Fibroblast of lung (primary cell): ENCODE results near the gene POU2F1. TPM values are rescaled to one million over a fixed set of nuclear protein-coding genes. Genes with fewer than 3 reads are reported as not detected.

Experiments
- DNase-seq, 2 donors: peaks; one replicate each; pipeline versions ENCODE4 v3.0.0 to v3.0.0-alpha.2; 2010; ENCODE audit warnings: low read depth in 2 of 2
- H2AFZ ChIP-seq: 2 replicates; pipeline ENCODE4 v1.5.1; 2012; ENCODE audit warnings: low read length, control low read depth, inconsistent platforms
- H3K27ac ChIP-seq: 2 replicates; pipeline ENCODE4 v1.5.1; 2011; ENCODE audit warnings: low read length, control low read depth; ENCODE audit not compliant: insufficient read depth
- H3K27me3 ChIP-seq: 2 replicates; pipeline ENCODE4 v1.5.1; 2011; ENCODE audit warnings: mild to moderate bottlenecking, low read length; ENCODE audit not compliant: control insufficient read depth, insufficient read depth
- H3K36me3 ChIP-seq: 2 replicates; pipeline ENCODE4 v1.5.1; 2011; ENCODE audit warnings: low read length; ENCODE audit not compliant: control insufficient read depth, insufficient read depth
- H3K4me1 ChIP-seq: 2 replicates; pipeline ENCODE4 v1.5.1; 2011; ENCODE audit warnings: low read length; ENCODE audit not compliant: control insufficient read depth, insufficient read depth; ENCODE audit errors: extremely low read depth
- H3K4me2 ChIP-seq: 2 replicates; pipeline ENCODE4 v1.5.1; 2011; ENCODE audit warnings: low read length, control low read depth; ENCODE audit not compliant: insufficient read depth; ENCODE audit errors: extremely low read depth
- H3K4me3 ChIP-seq, 4 experiments: fragments of 200-600 bp in 1 of 4; sonication (generic) in 1 of 4; replicated peaks in 1 of 4; 2 replicates each; pipeline ENCODE4 v1.5.1; 2011 to 2016; ENCODE audit warnings: low read length in 4 of 4, low read depth in 3 of 4, mild to moderate bottlenecking in 3 of 4, control low read depth in 2 of 4, inconsistent platforms in 1 of 4, mixed read lengths in 1 of 4; ENCODE audit not compliant: insufficient read depth in 1 of 4; ENCODE audit errors: control extremely low read depth in 1 of 4
- H3K79me2 ChIP-seq: 2 replicates; pipeline ENCODE4 v1.5.1; 2012; ENCODE audit warnings: mild to moderate bottlenecking, low read length, inconsistent platforms; ENCODE audit not compliant: control insufficient read depth, insufficient read depth
- H3K9ac ChIP-seq: 2 replicates; pipeline ENCODE4 v1.5.1; 2011; ENCODE audit warnings: mild to moderate bottlenecking, low read length, control low read depth; ENCODE audit not compliant: insufficient read depth
- H3K9me3 ChIP-seq: 2 replicates; pipeline ENCODE4 v1.5.1; 2012; ENCODE audit warnings: low read depth, low read length; ENCODE audit not compliant: control insufficient read depth, insufficient read depth
- H4K20me1 ChIP-seq: 2 replicates; pipeline ENCODE4 v1.5.1; 2011; ENCODE audit warnings: low read length; ENCODE audit not compliant: control insufficient read depth, insufficient read depth; ENCODE audit errors: extremely low read depth
- EZH2 ChIP-seq: IDR thresholded peaks from 2 replicates; pipeline ENCODE4 v1.5.1; 2012; ENCODE audit warnings: low read length, control low read depth, mild to moderate bottlenecking; ENCODE audit errors: missing control alignments
- polyA plus RNA-seq, 2 donors: library from polyadenylated mRNA; depleted of rRNA in 1 of 2; stranded (reverse) in 1 of 2; unstranded in 1 of 2; fragments of >200 nt; gene quantifications; 2 replicates each; pipeline ENCODE4 v1.2.1, GENCODE V29; 2011 to 2012; ENCODE audit warnings: missing spikeins in 1 of 2
- total RNA-seq: library from RNA; depleted of rRNA; stranded (reverse); fragments of >200 nt; gene quantifications from 2 replicates; pipeline ENCODE4 v1.2.1, GENCODE V29; 2014
- TF ChIP-seq, protein P1 (sequence below), 2 donors: IDR thresholded peaks in 1 of 2; conservative IDR thresholded peaks in 1 of 2; 1 replicate in 1 of 2; 2 replicates in 1 of 2; pipeline ENCODE4 v1.5.1; 2011 to 2012; ENCODE audit warnings: low read length in 2 of 2, control low read depth in 1 of 2, inconsistent platforms in 1 of 2, low read depth in 1 of 2, mild to moderate bottlenecking in 1 of 2

Gene POU2F1
- total and polyA plus RNA-seq, 2 donors (not counting 1 experiment from before 2014, with no cell fraction given): 3.5 to 4.3 TPM

- Histone ChIP-seq H3K4me2 (no peak overlapping the region), H3K9me3 (no peaks in the 10 kb centered on the region), H3K27ac (no peak overlapping the region), H3K9ac (no peak overlapping the region), H3K36me3 (no peaks in the 10 kb centered on the region), H2AFZ (no peak overlapping the region), H4K20me1 (no peaks in the 10 kb centered on the region), H3K79me2 (no peaks in the 10 kb centered on the region), H3K4me1 (no peaks in the 10 kb centered on the region), H3K27me3 (no peaks in the 10 kb centered on the region), H3K4me3 (no peak overlapping the region)
- TF ChIP-seq EZH2: no peak
- TF ChIP-seq, protein P1, sequence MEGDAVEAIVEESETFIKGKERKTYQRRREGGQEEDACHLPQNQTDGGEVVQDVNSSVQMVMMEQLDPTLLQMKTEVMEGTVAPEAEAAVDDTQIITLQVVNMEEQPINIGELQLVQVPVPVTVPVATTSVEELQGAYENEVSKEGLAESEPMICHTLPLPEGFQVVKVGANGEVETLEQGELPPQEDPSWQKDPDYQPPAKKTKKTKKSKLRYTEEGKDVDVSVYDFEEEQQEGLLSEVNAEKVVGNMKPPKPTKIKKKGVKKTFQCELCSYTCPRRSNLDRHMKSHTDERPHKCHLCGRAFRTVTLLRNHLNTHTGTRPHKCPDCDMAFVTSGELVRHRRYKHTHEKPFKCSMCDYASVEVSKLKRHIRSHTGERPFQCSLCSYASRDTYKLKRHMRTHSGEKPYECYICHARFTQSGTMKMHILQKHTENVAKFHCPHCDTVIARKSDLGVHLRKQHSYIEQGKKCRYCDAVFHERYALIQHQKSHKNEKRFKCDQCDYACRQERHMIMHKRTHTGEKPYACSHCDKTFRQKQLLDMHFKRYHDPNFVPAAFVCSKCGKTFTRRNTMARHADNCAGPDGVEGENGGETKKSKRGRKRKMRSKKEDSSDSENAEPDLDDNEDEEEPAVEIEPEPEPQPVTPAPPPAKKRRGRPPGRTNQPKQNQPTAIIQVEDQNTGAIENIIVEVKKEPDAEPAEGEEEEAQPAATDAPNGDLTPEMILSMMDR (conservative IDR thresholded peaks at IDR 0.05 in 1 of 2, IDR thresholded peaks at IDR 0.05 in 1 of 2; ENCODE audit: low read depth in 1 of 2, low read length in 2 of 2): no peak
- DNase-seq: no peak
Observed at GRCh38 chr1:167339405-167339804, 118.7 kb downstream of the POU2F1 start.

DNA sequence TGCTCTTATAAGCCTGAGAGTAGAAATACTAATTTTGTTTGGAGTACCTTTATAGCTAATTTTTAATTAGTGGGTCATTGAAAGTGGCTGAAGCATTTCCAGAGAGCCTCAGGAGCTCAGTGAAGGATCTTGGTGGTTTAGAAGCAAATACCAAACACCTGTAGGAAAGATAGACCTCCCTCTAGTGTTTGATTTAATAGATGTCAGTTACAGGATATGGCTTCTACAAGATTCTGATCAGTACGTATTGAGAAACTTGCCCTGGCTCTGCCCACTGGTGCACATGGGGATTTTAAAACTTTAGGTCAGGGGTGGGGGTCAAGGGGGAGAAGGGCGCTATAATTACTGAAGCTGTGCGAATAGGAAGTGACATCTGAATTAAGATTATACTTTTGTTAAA lies 122.2 kb downstream of the POU2F1 start:
- H3K9ac ChIP-seq: no peak overlapping the region
- no peaks in the 10 kb centered on the region for H3K79me2 ChIP-seq
- H4K20me1 ChIP-seq: no peaks in the 10 kb centered on the region
- no peak for DNase-seq
- no peak overlapping the region for H2AFZ ChIP-seq
- no peaks in the 10 kb centered on the region for H3K36me3 ChIP-seq
- H3K27ac ChIP-seq: no peak overlapping the region
- H3K27me3 ChIP-seq: no peaks in the 10 kb centered on the region
- TF ChIP-seq EZH2: no peak
- TF ChIP-seq, protein P1 (conservative IDR thresholded peaks at IDR 0.05 in 1 of 2, IDR thresholded peaks at IDR 0.05 in 1 of 2; ENCODE audit: low read depth in 1 of 2, low read length in 2 of 2): no peak
- H3K4me2 ChIP-seq: no peak overlapping the region
- no peaks in the 10 kb centered on the region for H3K4me1 ChIP-seq
- no peak overlapping the region for H3K4me3 ChIP-seq
- no peaks in the 10 kb centered on the region for H3K9me3 ChIP-seq

DNA sequence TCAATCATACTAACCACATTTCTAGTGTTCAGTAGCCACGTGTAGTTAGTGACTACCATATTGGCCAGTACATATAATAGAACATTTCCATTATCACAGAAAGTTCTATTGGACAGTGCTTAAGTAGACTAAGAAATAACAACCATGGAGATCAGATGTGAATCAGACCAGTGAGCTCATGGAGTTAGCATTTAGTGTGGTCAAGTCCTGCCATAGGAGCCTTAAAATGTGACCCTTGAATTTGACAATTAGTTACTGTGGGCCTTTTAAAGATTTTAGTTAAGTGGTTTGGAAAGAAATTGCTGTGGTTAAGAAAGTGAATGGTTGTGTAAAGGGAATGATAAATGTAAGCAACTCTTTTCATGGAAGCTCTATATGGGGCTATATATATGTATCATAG lies 123.4 kb downstream of the POU2F1 start:
- Histone ChIP-seq H3K27me3 (no peaks in the 10 kb centered on the region), H3K36me3 (no peaks in the 10 kb centered on the region), H3K27ac (no peak overlapping the region), H3K9me3 (no peaks in the 10 kb centered on the region), H3K79me2 (no peaks in the 10 kb centered on the region), H2AFZ (no peak overlapping the region), H3K9ac (no peak overlapping the region), H4K20me1 (no peaks in the 10 kb centered on the region), H3K4me1 (no peaks in the 10 kb centered on the region), H3K4me3 (no peak overlapping the region), H3K4me2 (no peak overlapping the region)
- DNase-seq: peak; percentile 47 to 92
- TF ChIP-seq, protein P1 (conservative IDR thresholded peaks at IDR 0.05 in 1 of 2, IDR thresholded peaks at IDR 0.05 in 1 of 2; ENCODE audit: low read depth in 1 of 2, low read length in 2 of 2): no peak
- no peak for TF ChIP-seq EZH2
